Vagina (tissue), 2 donors: ENCODE data around the gene KAT5. TPM values are rescaled to one million over a fixed set of nuclear protein-coding genes. Genes with fewer than 3 reads are reported as not detected.

ENCODE experiments used
- DNase-seq, 2 donors: peaks; one replicate each; pipeline ENCODE4 v3.0.0-alpha.2; 2017; ENCODE audit errors: extremely low spot score in 2 of 2
- H3K27ac ChIP-seq: fragments of 200-600 bp; sonication (generic); one replicate; pipeline ENCODE4 v1.5.1; 2019
- H3K27me3 ChIP-seq: fragments of 200-600 bp; sonication (generic); one replicate; pipeline ENCODE4 v1.5.1; 2019
- H3K36me3 ChIP-seq, 2 donors: fragments of 200-600 bp; sonication (generic); one replicate each; pipeline ENCODE4 v1.5.1; 2017 to 2019
- H3K4me1 ChIP-seq: fragments of 200-600 bp; sonication (generic); one replicate; pipeline ENCODE4 v1.5.1; 2019
- H3K4me3 ChIP-seq, 2 donors: fragments of 200-600 bp; sonication (generic); 1 replicate in 1 of 2; 2 replicates in 1 of 2; pipeline ENCODE4 v1.5.1; 2016 to 2019
- H3K9me3 ChIP-seq: fragments of 200-600 bp; sonication (generic); one replicate; pipeline ENCODE4 v1.5.1; 2019
- CTCF ChIP-seq, 3 experiments: fragments of 450-650 bp in 2 of 3; fragments of 200-600 bp in 1 of 3; sonication (generic) in 1 of 3; IDR thresholded peaks; one replicate each; pipeline ENCODE4 v1.5.1; 2017 to 2019; ENCODE audit warnings: antibody characterized with exemption in 3 of 3, mild to moderate bottlenecking in 2 of 3, moderate library complexity in 2 of 3
- POLR2A ChIP-seq, 2 donors: fragments of 450-650 bp; IDR thresholded peaks; one replicate each; pipeline ENCODE4 v1.6.1; 2017; ENCODE audit warnings: antibody characterized with exemption in 2 of 2, mild to moderate bottlenecking in 2 of 2, moderate library complexity in 2 of 2
- POLR2AphosphoS5 ChIP-seq, 2 donors: sonication (generic); formaldehyde crosslinking; IDR thresholded peaks; one replicate each; pipeline ENCODE4 v1.9.0; 2017; ENCODE audit warnings: antibody characterized with exemption in 2 of 2, mild to moderate bottlenecking in 2 of 2, low read depth in 1 of 2; ENCODE audit not compliant: insufficient read depth in 1 of 2
- intact Hi-C: fragments of 100-400 bp; cut with DNase I; formaldehyde crosslinking; loops from one replicate; pipeline ENCODE4 v1.15.1; 2023
- total RNA-seq: library from RNA; depleted of rRNA; stranded (reverse); fragments of >200 nt; gene quantifications from one replicate; pipeline ENCODE4 v1.2.3, GENCODE V29; 2016

Gene KAT5
- total RNA-seq, 1 donor from 2014 or later: 58.9 TPM

GRCh38 chr11:65716302-65716701, 4.2 kb downstream of the KAT5 start:
- H3K36me3 ChIP-seq: peaks cover 0 to 59% of the 10 kb centered on the region in 2 donors
- intact Hi-C loops: no loop called here

GRCh38 chr11:65716774-65717405, 4.8 kb downstream of the KAT5 start:
- H3K9me3 ChIP-seq: no peaks in the 10 kb centered on the region
- H3K27ac ChIP-seq: no peak overlapping the region
- H3K4me1 ChIP-seq: peaks cover 37% of the 10 kb centered on the region
- intact Hi-C loops: no loop called here
- H3K27me3 ChIP-seq: no peaks in the 10 kb centered on the region
- DNase-seq: no peak
- H3K36me3 ChIP-seq: peaks cover 0 to 59% of the 10 kb centered on the region in 2 donors
- H3K4me3 ChIP-seq: no peak overlapping the region
- no peak for TF ChIP-seq CTCF (IDR thresholded peaks at IDR 0.05)
- no peak for TF ChIP-seq POLR2AphosphoS5 (IDR thresholded peaks at IDR 0.05; ENCODE audit: insufficient read depth in 1 of 2, low read depth in 1 of 2)

More at GRCh38 chr11:65716302-65716701, 4.2 kb downstream of the KAT5 start:
- DNase-seq: no peak
- Histone ChIP-seq H3K4me1 (peaks cover 39% of the 10 kb centered on the region), H3K27me3 (no peaks in the 10 kb centered on the region), H3K27ac (no peak overlapping the region), H3K9me3 (no peaks in the 10 kb centered on the region), H3K4me3 (no peak overlapping the region)
- TF ChIP-seq POLR2A (IDR thresholded peaks at IDR 0.05) (no peak), CTCF (IDR thresholded peaks at IDR 0.05) (no peak), POLR2AphosphoS5 (IDR thresholded peaks at IDR 0.05; ENCODE audit: insufficient read depth in 1 of 2, low read depth in 1 of 2) (no peak)

- Histone ChIP-seq H3K27ac (no peak overlapping the region), H3K4me3 (no peak overlapping the region), H3K36me3 (peaks cover 0 to 59% of the 10 kb centered on the region in 2 donors), H3K4me1 (peaks cover 32% of the 10 kb centered on the region), H3K9me3 (no peaks in the 10 kb centered on the region), H3K27me3 (no peaks in the 10 kb centered on the region)
- intact Hi-C loops: no loop called here
- no peak for TF ChIP-seq POLR2A (IDR thresholded peaks at IDR 0.05)
- no peak for TF ChIP-seq POLR2AphosphoS5 (IDR thresholded peaks at IDR 0.05; ENCODE audit: insufficient read depth in 1 of 2, low read depth in 1 of 2)
- no peak for TF ChIP-seq CTCF (IDR thresholded peaks at IDR 0.05)
- no peak for DNase-seq
These were observed 5.9 kb downstream of the KAT5 start for GRCh38 chr11:65717906-65718305.

GRCh38 chr11:65718531-65718930, 6.5 kb downstream of the KAT5 start:
- Histone ChIP-seq H3K27me3 (no peaks in the 10 kb centered on the region), H3K27ac (no peak overlapping the region), H3K9me3 (no peaks in the 10 kb centered on the region), H3K4me1 (peaks cover 26% of the 10 kb centered on the region), H3K36me3 (peaks cover 0 to 55% of the 10 kb centered on the region in 2 donors), H3K4me3 (no peak overlapping the region)
- TF ChIP-seq POLR2A (IDR thresholded peaks at IDR 0.05) (no peak), CTCF (IDR thresholded peaks at IDR 0.05) (no peak), POLR2AphosphoS5 (IDR thresholded peaks at IDR 0.05; ENCODE audit: insufficient read depth in 1 of 2, low read depth in 1 of 2) (no peak)
- intact Hi-C loops: no loop called here
- DNase-seq: no peak

GRCh38 chr11:65718964-65719492, 7.0 kb downstream of the KAT5 start:
- H3K4me3 ChIP-seq: peak overlapping the region; percentile 63 to 68
- peaks cover 0 to 51% of the 10 kb centered on the region in 2 donors for H3K36me3 ChIP-seq
- no peak for TF ChIP-seq POLR2A (IDR thresholded peaks at IDR 0.05)
- no peak for TF ChIP-seq CTCF (IDR thresholded peaks at IDR 0.05)
- no peak for TF ChIP-seq POLR2AphosphoS5 (IDR thresholded peaks at IDR 0.05; ENCODE audit: insufficient read depth in 1 of 2, low read depth in 1 of 2)
- H3K4me1 ChIP-seq: peaks cover 25% of the 10 kb centered on the region
- intact Hi-C loops: no loop called here
- H3K9me3 ChIP-seq: no peaks in the 10 kb centered on the region
- peak overlapping the region; percentile 93 for H3K27ac ChIP-seq
- H3K27me3 ChIP-seq: no peaks in the 10 kb centered on the region
- no peak for DNase-seq
